Thyroid gland (tissue), 4 donors: ENCODE data around the gene AOAH.

Source experiments
- CTCF ChIP-seq, 6 experiments: fragments of 200-600 bp in 3 of 6; fragments of 450-650 bp in 3 of 6; sonication (generic) in 3 of 6; IDR thresholded peaks; one replicate each; pipeline ENCODE4 v1.5.1; 2016 to 2019; ENCODE audit warnings: antibody characterized with exemption in 6 of 6, mild to moderate bottlenecking in 2 of 6, inconsistent platforms in 1 of 6, moderate library complexity in 1 of 6
- POLR2A ChIP-seq, 2 donors: fragments of 450-650 bp; IDR thresholded peaks; one replicate each; pipeline ENCODE4 v1.6.1; 2017; ENCODE audit warnings: antibody characterized with exemption in 2 of 2, mild to moderate bottlenecking in 2 of 2, moderate library complexity in 1 of 2

DNA sequence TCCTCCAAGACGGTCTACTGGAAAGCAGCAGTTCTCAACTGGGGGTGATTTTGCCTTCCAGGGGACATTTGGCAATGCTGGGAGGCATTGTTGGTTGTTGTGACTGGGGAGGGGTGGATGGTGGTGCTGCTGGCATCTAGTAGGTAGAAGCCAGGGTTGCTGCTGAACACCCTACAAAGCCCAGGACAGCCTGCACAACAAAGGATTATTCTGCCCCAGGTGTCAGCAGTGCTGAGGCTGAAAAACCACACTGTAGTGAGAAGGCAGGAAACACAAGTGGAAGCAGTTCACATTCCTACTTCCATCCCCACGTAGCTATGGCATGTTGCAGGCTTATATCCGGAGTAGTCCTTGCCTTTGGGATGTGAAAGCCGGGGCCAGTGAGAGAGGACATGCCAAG is 86.9 kb downstream of the AOAH start:
- TF ChIP-seq CTCF (IDR thresholded peaks at IDR 0.05): no peak
- no peak for TF ChIP-seq POLR2A (IDR thresholded peaks at IDR 0.05)
